ENCODE results near the gene FAM222A.

FAM222A gene

DNA sequence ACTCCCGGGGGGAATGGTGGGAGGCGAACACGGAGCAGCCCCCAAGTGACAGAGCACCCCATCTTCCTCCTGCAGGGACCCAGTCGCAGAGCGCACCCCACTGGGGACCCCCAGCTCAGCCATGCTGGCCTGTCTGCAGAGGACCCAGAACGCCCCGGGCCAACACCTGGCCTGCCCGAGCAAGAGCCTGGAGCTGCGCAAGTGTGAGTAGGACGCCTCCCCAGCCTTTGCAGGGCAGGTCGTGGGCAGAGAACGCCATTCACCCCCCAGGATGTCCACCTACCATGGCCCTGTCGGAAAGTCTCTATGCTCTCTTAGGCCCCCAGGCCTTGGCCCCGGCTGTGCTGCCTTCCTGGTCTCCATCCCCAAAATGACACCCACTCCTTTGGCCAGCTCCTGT is 30.4 kb downstream of the FAM222A start:
- Histone ChIP-seq H3K27me3 (ENCODE audit: low read depth, low read length) (no peaks in the 10 kb centered on the region), H3K4me3 (ENCODE audit: low read length) (no peak overlapping the region), H3K4me1 (ENCODE audit: low read length) (no peaks in the 10 kb centered on the region), H3K9ac (ENCODE audit: low read length) (no peak overlapping the region), H3K79me2 (ENCODE audit: low read length) (no peaks in the 10 kb centered on the region), H3K9me3 (ENCODE audit: insufficient read depth, low read length) (no peaks in the 10 kb centered on the region), H2AFZ (ENCODE audit: low read depth, low read length) (no peak overlapping the region), H3K4me2 (ENCODE audit: low read length) (no peak overlapping the region), H3K36me3 (replicated peaks; ENCODE audit: low read depth, low read length) (no peaks in the 10 kb centered on the region), H3K27ac (ENCODE audit: low read length) (no peak overlapping the region), H4K20me1 (ENCODE audit: insufficient read depth, low read length) (no peaks in the 10 kb centered on the region)
- TF ChIP-seq, protein P1, sequence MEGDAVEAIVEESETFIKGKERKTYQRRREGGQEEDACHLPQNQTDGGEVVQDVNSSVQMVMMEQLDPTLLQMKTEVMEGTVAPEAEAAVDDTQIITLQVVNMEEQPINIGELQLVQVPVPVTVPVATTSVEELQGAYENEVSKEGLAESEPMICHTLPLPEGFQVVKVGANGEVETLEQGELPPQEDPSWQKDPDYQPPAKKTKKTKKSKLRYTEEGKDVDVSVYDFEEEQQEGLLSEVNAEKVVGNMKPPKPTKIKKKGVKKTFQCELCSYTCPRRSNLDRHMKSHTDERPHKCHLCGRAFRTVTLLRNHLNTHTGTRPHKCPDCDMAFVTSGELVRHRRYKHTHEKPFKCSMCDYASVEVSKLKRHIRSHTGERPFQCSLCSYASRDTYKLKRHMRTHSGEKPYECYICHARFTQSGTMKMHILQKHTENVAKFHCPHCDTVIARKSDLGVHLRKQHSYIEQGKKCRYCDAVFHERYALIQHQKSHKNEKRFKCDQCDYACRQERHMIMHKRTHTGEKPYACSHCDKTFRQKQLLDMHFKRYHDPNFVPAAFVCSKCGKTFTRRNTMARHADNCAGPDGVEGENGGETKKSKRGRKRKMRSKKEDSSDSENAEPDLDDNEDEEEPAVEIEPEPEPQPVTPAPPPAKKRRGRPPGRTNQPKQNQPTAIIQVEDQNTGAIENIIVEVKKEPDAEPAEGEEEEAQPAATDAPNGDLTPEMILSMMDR (IDR thresholded peaks at IDR 0.05; ENCODE audit: low read depth, low read length), result no peak
- TF ChIP-seq EZH2phosphoT487 (IDR thresholded peaks at IDR 0.05; ENCODE audit: low read depth), result no peak

- Histone ChIP-seq H3K79me2 (ENCODE audit: low read length) (no peaks in the 10 kb centered on the region), H3K4me1 (ENCODE audit: low read length) (no peaks in the 10 kb centered on the region), H3K4me2 (ENCODE audit: low read length) (no peak overlapping the region), H4K20me1 (ENCODE audit: insufficient read depth, low read length) (no peaks in the 10 kb centered on the region), H3K27ac (ENCODE audit: low read length) (no peak overlapping the region), H3K9me3 (ENCODE audit: insufficient read depth, low read length) (no peaks in the 10 kb centered on the region), H3K4me3 (ENCODE audit: low read length) (no peak overlapping the region), H3K36me3 (replicated peaks; ENCODE audit: low read depth, low read length) (no peaks in the 10 kb centered on the region), H2AFZ (ENCODE audit: low read depth, low read length) (no peak overlapping the region), H3K27me3 (ENCODE audit: low read depth, low read length) (no peaks in the 10 kb centered on the region), H3K9ac (ENCODE audit: low read length) (no peak overlapping the region)
- TF ChIP-seq EZH2phosphoT487 (IDR thresholded peaks at IDR 0.05; ENCODE audit: low read depth), result no peak
- TF ChIP-seq, protein P1 (IDR thresholded peaks at IDR 0.05; ENCODE audit: low read depth, low read length), result no peak
These were observed 31.6 kb downstream of the FAM222A start for GRCh38 chr12:109744986-109745942.

- TF ChIP-seq, protein P1 (IDR thresholded peaks at IDR 0.05; ENCODE audit: low read depth, low read length), result no peak
- TF ChIP-seq EZH2phosphoT487 (IDR thresholded peaks at IDR 0.05; ENCODE audit: low read depth), result no peak
- Histone ChIP-seq H3K9me3 (ENCODE audit: insufficient read depth, low read length) (0 out of 2 replicates have a peak, but pooled peaks cover 5% of the 10 kb centered on the region), H3K27me3 (ENCODE audit: low read depth, low read length) (no peaks in the 10 kb centered on the region), H3K9ac (ENCODE audit: low read length) (no peak overlapping the region), H3K79me2 (ENCODE audit: low read length) (no peaks in the 10 kb centered on the region), H3K4me3 (ENCODE audit: low read length) (no peak overlapping the region), H4K20me1 (ENCODE audit: insufficient read depth, low read length) (no peaks in the 10 kb centered on the region), H3K4me1 (ENCODE audit: low read length) (no peaks in the 10 kb centered on the region), H2AFZ (ENCODE audit: low read depth, low read length) (no peak overlapping the region), H3K27ac (ENCODE audit: low read length) (no peak overlapping the region), H3K36me3 (replicated peaks; ENCODE audit: low read depth, low read length) (peaks cover 6% of the 10 kb centered on the region), H3K4me2 (ENCODE audit: low read length) (no peak overlapping the region)
These were observed 38.8 kb downstream of the FAM222A start for GRCh38 chr12:109752117-109753053.

- H4K20me1 ChIP-seq (ENCODE audit: insufficient read depth, low read length), result no peaks in the 10 kb centered on the region
- H3K9me3 ChIP-seq (ENCODE audit: insufficient read depth, low read length), result 0 out of 2 replicates have a peak, but pooled peaks cover 5% of the 10 kb centered on the region
- TF ChIP-seq, protein P1 (IDR thresholded peaks at IDR 0.05; ENCODE audit: low read depth, low read length), result no peak
- TF ChIP-seq EZH2phosphoT487 (IDR thresholded peaks at IDR 0.05; ENCODE audit: low read depth), result no peak
- no peaks in the 10 kb centered on the region for H3K4me1 ChIP-seq (ENCODE audit: low read length)
- no peak overlapping the region for H3K9ac ChIP-seq (ENCODE audit: low read length)
- H3K27ac ChIP-seq (ENCODE audit: low read length), result no peak overlapping the region
- no peak overlapping the region for H3K4me3 ChIP-seq (ENCODE audit: low read length)
- H3K79me2 ChIP-seq (ENCODE audit: low read length), result no peaks in the 10 kb centered on the region
- H3K27me3 ChIP-seq (ENCODE audit: low read depth, low read length), result no peaks in the 10 kb centered on the region
- H3K36me3 ChIP-seq (replicated peaks; ENCODE audit: low read depth, low read length), result peaks cover 6% of the 10 kb centered on the region
- no peak overlapping the region for H2AFZ ChIP-seq (ENCODE audit: low read depth, low read length)
- H3K4me2 ChIP-seq (ENCODE audit: low read length), result no peak overlapping the region
These were observed 39.4 kb downstream of the FAM222A start for GRCh38 chr12:109753054-109753401.

Measured in OCI-LY3 (cell line).